ENCODE results near the gene EIF1AX. TPM values are rescaled to one million over a fixed set of nuclear protein-coding genes. Genes with fewer than 3 reads are reported as not detected.

EIF1AX gene
- total RNA-seq, 1 experiment from 2014 or later: 209 TPM

- ChIA-PET CTCF (no interaction called here), POLR2A (no interaction called here)
- BruUV-seq (replicated peaks): no TSS peak
- H3K9me3 Mint-ChIP-seq (ENCODE audit: unreplicated experiment): no peaks in the 10 kb centered on the region
- peaks cover 48% of the 10 kb centered on the region for H3K36me3 Mint-ChIP-seq (ENCODE audit: insufficient read depth, unreplicated experiment)
- no peak for DNase-seq (ENCODE audit: unreplicated experiment)
- H3K27ac Mint-ChIP-seq (ENCODE audit: low read depth, unreplicated experiment): no peak overlapping the region
- intact Hi-C loops (cut with micrococcal nuclease): loop anchor here (10.0 kb wide), 1 partner anchor 530 kb away; no protein-coding TSS in a partner anchor
- H3K27me3 Mint-ChIP-seq (ENCODE audit: insufficient read depth, unreplicated experiment): no peaks in the 10 kb centered on the region
- no peak for TF ChIP-seq CTCF (IDR thresholded peaks at IDR 0.05; ENCODE audit: unreplicated experiment)
- H3K4me3 Mint-ChIP-seq (ENCODE audit: unreplicated experiment): no peak overlapping the region
- peaks cover 9% of the 10 kb centered on the region for H3K4me1 Mint-ChIP-seq (ENCODE audit: insufficient read depth, unreplicated experiment)
Measured at GRCh38 chrX:20124964-20125363, 16.7 kb downstream of the EIF1AX start.

- Mint-ChIP-seq H3K27me3 (ENCODE audit: insufficient read depth, unreplicated experiment) (no peaks in the 10 kb centered on the region), H3K9me3 (ENCODE audit: unreplicated experiment) (no peaks in the 10 kb centered on the region), H3K4me1 (ENCODE audit: insufficient read depth, unreplicated experiment) (peaks cover 11% of the 10 kb centered on the region), H3K4me3 (ENCODE audit: unreplicated experiment) (no peak overlapping the region), H3K36me3 (ENCODE audit: insufficient read depth, unreplicated experiment) (peaks cover 6% of the 10 kb centered on the region), H3K27ac (ENCODE audit: low read depth, unreplicated experiment) (peak overlapping the region; percentile 86)
- no peak for TF ChIP-seq CTCF (IDR thresholded peaks at IDR 0.05; ENCODE audit: unreplicated experiment)
- intact Hi-C loops (cut with micrococcal nuclease): no loop called here
- ChIA-PET POLR2A (interaction anchor here (0.8 to 1.6 kb wide), 8 partner anchors 10 to 54 kb away, joined by 3 to 9 read pairs (median 5); no protein-coding TSS in a partner anchor), CTCF (interaction anchor here (1.1 to 1.6 kb wide), 2 partner anchors 51 to 213 kb away, joined by 5 to 12 read pairs; no protein-coding TSS in a partner anchor)
- BruUV-seq (replicated peaks): no TSS peak
- DNase-seq (ENCODE audit: unreplicated experiment): peak; percentile 19
Measured at GRCh38 chrX:20118065-20118824, 23.4 kb downstream of the EIF1AX start.

GRCh38 chrX:20116577-20117240 lies 24.9 kb downstream of the EIF1AX start, which contains the start of gene MAP7D2:
TSS of gene MAP7D2 (minus strand) at chrX:20116907. CDS start at chrX:20116879, 28 bp downstream.
- TF ChIP-seq CTCF (IDR thresholded peaks at IDR 0.05; ENCODE audit: unreplicated experiment): no peak
- ChIA-PET POLR2A (no interaction called here), CTCF (no interaction called here)
- no peak for DNase-seq (ENCODE audit: unreplicated experiment)
- Mint-ChIP-seq H3K9me3 (ENCODE audit: unreplicated experiment) (no peaks in the 10 kb centered on the region), H3K4me1 (ENCODE audit: insufficient read depth, unreplicated experiment) (peaks cover 11% of the 10 kb centered on the region), H3K27me3 (ENCODE audit: insufficient read depth, unreplicated experiment) (no peaks in the 10 kb centered on the region), H3K27ac (ENCODE audit: low read depth, unreplicated experiment) (no peak within 1 kb of the TSS), H3K36me3 (ENCODE audit: insufficient read depth, unreplicated experiment) (no peaks in the 10 kb centered on the region), H3K4me3 (ENCODE audit: unreplicated experiment) (no peak within 1 kb of the TSS)
- intact Hi-C loops (cut with micrococcal nuclease): no loop called here
- BruUV-seq (replicated peaks): no TSS peak

GRCh38 chrX:20116087-20116576 lies 25.5 kb downstream of the EIF1AX start:
- ChIA-PET POLR2A (no interaction called here), CTCF (no interaction called here)
- intact Hi-C loops (cut with micrococcal nuclease): no loop called here
- Mint-ChIP-seq H3K9me3 (ENCODE audit: unreplicated experiment) (no peaks in the 10 kb centered on the region), H3K36me3 (ENCODE audit: insufficient read depth, unreplicated experiment) (no peaks in the 10 kb centered on the region), H3K27ac (ENCODE audit: low read depth, unreplicated experiment) (no peak overlapping the region), H3K27me3 (ENCODE audit: insufficient read depth, unreplicated experiment) (no peaks in the 10 kb centered on the region), H3K4me3 (ENCODE audit: unreplicated experiment) (no peak overlapping the region), H3K4me1 (ENCODE audit: insufficient read depth, unreplicated experiment) (peaks cover 11% of the 10 kb centered on the region)
- DNase-seq (ENCODE audit: unreplicated experiment): no peak
- TF ChIP-seq CTCF (IDR thresholded peaks at IDR 0.05; ENCODE audit: unreplicated experiment): no peak
- BruUV-seq (replicated peaks): no TSS peak

Data from MCF 10A (cell line).